HG02938 (cell line): Measurements from ENCODE around the gene GPR158.
"Not testable (repeated sequence)": the region's sequence is repeated elsewhere in the genome, so short reads cannot be mapped to it uniquely, and the experiment has no call there.

Experiments
- ATAC-seq: cut with Tn5 transposase; IDR thresholded peaks from one replicate; pipeline ENCODE4 v1.9.1; 2021; ENCODE audit warnings: mild to moderate bottlenecking, moderate library complexity; ENCODE audit not compliant: unreplicated experiment

Gene GPR158

DNA sequence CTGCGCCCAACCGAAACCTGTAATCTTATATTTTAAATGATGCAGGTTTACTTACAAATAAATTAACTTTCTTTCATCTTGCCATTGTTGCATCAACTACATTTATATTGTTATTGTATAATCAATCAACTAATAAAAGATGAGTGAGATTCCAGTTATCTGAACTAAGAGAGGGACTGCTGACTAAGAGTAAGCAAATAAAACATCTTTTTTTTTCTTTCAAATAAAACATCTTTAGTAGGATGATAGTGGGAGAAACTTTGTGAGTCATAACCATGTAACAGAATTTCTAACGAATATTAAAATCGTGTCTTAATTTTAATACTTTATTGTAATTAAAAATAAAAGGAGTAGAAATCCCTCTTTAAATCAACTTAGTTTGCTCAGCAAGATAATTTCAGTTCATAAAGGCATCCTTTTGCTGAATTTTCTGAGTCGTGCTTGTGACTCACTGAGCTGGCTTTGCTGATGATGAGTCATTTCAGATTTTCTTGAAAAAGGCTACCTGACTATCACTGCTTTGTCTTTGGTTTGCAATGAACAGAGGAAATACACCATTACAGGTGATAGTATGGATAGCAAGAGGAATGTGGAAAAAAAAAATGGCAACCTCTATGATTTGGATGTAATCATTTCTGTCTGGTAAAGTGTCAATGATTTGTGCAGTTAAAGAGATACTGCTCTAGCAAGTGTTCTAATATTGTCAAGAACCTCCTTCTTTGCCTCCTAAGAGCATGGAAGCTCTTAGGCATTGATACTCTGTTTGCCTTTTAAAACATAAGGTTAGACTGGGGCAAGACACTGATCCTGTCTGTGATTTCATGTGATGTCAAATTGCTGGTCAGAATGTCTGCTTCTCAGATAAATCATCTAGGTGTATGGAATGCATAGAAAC, 119.5 kb downstream of the GPR158 start:
- ATAC-seq = no peak

DNA sequence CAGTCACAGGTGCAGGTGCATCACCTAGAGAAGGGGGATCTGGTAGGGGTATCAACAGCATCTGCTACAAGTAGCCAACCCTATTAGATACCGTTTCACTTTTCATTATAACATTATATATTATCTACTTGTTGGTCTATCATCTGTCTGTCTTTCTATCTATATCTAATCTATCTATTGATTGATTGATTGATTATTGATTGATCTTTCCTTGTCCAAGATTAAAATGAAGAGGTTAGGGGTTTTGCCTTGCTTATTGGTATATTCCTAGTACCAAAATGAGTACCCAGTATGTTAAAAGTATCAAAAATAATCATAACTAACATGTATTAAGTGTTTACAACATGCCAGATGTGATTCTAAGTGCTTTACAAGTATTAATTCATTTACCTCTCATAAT, 121.5 kb downstream of the GPR158 start:
- ATAC-seq = no peak

DNA sequence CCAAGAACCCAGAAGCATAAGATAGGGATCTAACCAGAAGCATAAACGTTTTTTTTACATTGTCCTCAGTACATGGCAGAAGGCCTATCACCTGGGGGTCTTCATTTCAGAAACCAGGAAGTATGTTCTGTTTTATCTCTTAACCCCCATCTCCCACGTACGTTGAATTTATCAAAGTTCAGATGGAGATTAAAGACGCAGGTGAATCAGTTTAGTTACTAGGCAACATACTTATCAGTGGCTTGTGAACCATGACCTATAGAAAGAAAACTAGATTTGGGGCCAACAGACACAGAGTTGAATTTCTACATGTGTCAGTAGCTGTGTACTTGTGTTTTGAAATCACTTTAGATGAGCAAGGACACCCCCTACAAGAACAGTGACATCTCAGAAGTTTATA, 122.7 kb downstream of the GPR158 start:
- ATAC-seq = no peak

DNA sequence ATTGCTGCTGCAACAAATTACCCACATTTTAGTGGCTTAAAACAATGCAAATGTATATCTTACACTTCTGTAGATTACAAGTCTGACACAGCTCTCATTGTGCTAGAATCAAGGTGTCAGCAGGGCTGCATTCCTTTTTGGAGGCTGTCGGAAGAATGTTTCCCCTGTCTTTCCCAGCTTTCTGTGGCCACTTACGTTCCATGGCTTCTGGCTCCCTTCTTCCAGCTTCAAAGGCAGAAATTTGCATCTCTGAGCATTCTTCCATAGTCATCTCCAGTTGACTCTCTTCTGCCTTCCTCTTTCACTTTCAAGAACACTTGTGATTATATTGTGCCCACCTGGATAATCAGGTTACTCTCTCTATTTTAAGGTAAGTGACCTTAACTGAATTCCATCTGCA, 125.3 kb downstream of the GPR158 start:
- ATAC-seq = no peak

DNA sequence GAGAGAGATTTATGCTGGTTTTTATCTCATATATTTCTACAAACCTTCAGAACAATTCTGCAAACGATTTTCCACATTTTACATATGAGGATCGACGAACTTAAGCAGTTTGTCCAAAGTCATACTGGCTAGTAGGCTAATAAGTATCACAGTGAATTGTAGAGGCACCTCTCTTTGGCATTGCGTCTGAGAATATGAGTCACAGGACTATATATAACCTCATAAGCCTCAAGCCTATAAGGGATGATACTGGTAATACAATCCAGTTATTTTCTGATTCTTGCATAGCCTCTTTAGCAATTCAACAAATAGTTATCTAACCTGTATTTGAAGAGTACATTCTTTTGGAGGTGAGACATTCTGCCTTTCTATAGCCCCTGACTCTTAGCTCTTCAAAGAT, 129.8 kb downstream of the GPR158 start:
- ATAC-seq = no peak

DNA sequence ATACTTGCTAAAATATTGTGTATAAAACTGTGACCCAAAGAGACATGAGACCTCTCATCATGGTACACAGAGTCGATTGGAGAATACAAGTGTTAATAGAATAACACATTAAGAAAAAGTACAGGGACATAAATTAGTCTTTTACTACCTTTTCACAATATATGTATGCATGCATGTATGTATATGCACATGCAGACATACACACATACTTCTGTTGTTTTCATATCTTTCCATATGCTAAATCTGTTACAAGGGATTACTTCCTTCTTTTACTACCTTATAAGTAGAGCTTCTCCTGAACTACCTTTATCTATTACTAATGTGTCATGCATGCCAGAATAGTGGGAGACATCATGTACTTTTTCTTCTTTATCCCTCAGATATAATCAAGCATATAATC, 131.6 kb downstream of the GPR158 start:
- ATAC-seq = no peak

DNA sequence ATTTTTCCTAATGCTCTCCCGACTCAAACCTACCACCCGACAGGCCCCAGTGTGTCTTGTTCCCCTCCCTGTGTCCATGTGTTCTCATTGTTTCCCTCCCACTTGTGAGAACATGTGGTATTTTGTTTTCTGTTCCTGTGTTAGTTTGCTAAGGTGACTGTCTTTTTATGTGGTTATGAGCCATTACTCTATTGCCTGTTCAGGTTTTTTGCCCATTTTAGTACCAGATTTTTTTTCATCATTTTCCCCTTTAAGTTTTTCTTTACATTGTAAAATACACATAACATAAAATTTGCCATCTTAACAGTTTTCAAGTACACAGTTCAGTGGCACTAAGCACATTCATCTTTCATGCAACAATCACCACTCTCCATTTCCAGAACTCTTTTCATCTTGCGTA, 133.5 kb downstream of the GPR158 start:
- ATAC-seq = no peak

DNA sequence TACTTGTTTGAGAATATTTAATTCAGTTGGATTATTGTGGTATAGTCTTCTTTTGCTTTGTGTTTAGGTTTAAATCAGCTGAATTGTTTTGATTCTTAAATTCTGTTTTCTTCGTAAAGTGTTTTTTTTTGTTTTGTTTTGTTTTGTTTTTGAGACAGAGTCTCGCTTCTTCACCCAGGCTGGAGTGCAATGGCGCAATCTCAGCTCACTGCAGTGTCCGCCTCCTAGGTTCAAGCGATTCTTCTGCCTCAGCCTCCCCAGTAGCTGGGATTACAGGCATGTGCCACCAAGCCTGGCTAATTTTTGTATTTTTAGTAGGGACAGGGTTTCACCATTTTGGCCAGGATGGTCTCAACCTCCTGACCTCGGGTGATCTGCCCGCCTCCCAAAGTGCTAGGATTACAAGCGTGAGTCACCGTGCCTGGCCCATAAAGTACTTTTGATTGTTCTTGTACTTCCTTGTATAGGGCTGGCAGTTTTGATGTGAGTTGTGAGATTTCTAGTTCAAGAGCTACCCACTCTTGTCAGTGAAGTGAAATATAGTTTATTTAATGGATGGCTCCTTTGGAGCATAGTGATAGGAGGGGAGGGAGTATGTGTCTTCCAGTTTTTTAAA, 142.9 kb downstream of the GPR158 start:
- ATAC-seq = not testable (repeated sequence)

DNA sequence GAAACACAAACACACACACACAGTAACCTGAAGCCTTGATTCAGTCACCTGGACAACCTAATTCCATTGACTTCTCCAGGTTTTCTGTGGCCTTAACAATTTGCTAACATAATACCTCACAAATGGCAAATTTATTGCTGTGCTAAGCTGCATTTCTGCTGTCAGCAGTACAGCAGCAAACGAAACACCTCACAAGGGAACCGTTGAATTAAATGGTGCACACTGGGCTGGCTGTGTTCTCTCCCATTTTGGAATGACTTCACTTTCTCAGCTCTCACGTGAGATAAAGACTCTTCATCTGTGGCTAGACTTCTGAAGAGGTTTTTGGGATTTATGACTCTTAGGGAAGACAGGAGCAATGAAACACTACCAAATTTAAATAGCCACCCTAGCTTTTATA, 152.5 kb downstream of the GPR158 start:
- no peak for ATAC-seq

DNA sequence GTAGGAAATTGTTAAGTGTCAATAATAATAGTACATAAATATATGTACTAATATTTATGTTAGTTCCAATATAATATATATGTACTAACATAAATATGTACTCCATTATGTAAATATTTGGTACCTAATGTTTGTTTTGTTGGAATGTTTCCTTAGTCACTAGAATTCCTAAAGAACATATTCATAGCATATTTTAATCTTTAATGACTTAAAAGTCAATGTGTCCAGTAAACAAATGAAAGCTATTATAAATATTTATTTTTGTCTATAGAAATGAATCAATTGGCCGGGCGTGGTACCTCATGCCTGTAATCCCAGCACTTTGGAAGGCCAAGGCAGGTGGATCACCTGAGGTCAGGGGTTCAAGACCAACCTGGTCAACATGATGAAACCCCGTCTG, 153.6 kb downstream of the GPR158 start:
- ATAC-seq = no peak

DNA sequence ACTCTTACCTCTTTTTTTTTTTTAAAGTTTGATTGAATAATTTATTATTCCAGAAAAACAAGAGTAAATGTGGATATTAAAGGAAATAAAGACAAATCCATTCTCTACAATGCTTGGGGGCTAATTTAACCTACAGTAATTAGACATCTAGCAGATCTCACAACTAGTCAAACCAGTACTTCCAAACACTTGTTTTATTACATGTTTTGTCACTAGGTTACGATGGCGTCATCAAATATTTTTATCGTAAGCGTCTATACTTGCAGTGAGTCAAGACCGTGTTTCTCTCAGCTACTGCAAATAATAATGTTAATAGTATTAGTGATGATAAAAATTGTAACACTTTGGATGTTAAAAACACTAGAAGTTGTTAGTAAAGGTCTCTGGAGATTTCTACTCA, 154.8 kb downstream of the GPR158 start:
- ATAC-seq = not testable (repeated sequence)

DNA sequence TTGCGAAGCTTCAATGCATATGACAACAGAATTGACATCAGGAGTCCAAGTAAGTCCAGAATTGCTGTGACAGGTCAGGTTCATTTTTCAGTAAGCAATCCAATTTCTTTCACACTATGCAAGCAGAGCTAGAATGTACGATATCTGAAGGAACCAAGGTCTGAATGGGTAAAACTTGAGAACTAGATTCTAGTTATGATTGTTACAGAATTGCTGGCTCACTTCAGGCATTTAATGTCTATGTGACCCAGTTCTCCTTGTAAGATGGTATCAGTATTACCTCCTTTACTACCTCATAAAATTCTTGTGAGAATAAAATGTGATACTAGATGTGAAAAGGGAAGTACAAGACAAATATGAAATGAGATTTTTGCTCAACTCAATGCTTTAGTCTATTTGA, 159.6 kb downstream of the GPR158 start:
- ATAC-seq = no peak

DNA sequence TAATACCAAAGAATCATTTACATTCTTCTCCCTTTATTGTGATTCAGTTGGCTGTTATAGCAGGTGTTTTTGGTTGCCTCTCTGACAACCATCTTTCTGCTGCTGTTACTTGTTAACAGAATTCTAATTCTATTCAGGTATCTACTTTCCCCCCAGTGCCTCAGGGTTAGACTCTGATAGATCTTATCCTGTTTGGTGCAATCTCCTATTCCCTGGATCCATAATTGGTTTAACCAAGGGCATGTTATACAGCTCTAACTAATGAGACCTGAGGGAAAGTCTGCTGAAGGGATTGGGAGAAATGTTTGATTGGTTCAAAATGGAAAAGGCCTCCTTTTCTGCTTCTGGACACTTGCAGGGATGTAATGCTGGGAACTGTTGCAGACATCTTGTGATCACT, 161.5 kb downstream of the GPR158 start:
- no peak for ATAC-seq

DNA sequence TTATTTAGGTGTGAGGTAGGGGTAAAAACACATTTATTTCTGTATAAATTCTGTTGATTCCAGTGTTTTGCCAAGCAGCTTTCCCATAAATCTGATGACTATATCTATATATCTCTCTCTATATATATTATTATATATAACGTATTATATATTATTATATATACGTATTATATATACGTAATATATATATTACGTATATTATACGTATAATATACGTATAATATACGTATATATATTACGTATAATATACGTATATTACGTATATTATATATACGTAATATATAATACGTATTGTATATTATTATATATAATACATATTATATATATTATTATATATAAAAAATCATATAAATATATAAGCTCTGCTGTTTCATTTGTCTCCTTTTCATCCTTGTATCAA, 163.5 kb downstream of the GPR158 start:
- no peak for ATAC-seq

DNA sequence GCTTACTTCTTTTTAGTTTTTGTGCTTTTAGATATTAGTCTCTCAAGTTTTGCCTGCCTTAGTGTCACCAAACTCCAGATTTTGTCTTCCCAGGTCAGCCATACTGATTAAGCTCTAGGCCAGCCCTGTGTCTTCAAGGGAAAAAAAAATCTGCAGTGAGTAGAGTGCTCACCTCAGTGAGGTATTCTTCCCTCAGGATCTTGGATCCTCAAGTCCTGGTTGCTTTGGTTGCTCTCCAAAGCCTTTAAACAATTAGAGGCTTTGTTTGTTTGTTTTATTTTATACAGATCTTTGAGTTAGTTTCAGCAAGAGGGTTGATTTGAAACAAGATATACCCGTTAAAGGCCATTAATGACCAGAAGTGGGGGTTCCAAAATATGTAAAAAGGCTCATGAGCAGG, 165.2 kb downstream of the GPR158 start:
- ATAC-seq = no peak

DNA sequence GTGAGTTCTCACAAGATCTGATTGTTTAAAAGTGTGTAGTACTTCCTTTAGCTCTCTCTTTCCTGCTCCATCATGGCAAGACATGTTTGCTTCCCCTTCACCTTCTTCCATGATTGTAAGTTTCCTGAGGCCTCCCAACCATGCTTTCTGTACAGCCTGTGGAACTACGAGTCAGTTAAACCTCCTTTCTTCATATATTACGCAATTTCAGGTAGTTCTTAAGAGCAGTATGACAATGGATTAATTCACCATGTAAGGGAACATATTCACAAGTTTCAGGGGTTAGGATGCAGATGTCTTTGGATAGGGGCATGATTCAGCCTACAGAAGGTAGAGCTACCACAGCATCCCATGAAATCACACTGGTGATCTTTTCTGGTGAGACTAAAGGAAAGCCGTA, 174.7 kb downstream of the GPR158 start:
- no peak for ATAC-seq

DNA sequence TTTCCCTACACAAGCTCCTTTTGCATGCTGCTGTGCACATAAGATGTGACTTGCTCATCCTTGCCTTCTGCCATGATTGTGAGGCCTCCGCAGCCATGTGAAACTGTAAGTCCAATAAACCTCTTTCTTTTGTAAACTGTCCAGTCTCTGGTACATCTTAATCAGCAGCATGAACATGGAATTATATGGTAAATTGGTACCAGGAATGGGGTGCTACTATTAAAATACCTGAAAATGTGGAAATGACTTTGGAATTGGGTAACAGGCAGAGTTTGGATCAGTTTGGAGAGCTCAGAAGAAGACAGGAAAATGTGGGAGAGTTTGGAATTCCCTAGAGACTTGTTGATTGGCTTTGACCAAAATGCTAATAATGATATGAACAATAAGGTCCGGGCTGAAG, 181.8 kb downstream of the GPR158 start:
- ATAC-seq = no peak

DNA sequence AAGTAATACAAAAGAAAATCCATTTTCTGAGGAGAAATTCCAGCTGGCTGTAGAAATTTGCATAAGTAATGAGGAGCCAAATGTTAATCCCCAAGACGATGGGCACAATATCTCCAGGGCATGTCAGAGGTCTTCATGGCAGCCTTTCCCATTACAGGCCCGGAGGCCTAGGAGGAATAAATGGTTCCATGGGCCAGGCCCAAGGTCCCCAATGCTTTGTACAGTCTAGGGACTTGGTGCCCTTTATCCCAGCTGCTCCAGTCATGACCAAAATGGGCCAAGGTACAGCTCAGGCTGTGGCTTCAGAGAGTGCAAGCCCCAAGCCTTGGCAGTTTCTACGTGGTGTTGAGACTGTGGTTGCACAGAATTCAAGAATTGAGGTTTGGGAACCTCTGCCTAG, 182.5 kb downstream of the GPR158 start:
- ATAC-seq = no peak

DNA sequence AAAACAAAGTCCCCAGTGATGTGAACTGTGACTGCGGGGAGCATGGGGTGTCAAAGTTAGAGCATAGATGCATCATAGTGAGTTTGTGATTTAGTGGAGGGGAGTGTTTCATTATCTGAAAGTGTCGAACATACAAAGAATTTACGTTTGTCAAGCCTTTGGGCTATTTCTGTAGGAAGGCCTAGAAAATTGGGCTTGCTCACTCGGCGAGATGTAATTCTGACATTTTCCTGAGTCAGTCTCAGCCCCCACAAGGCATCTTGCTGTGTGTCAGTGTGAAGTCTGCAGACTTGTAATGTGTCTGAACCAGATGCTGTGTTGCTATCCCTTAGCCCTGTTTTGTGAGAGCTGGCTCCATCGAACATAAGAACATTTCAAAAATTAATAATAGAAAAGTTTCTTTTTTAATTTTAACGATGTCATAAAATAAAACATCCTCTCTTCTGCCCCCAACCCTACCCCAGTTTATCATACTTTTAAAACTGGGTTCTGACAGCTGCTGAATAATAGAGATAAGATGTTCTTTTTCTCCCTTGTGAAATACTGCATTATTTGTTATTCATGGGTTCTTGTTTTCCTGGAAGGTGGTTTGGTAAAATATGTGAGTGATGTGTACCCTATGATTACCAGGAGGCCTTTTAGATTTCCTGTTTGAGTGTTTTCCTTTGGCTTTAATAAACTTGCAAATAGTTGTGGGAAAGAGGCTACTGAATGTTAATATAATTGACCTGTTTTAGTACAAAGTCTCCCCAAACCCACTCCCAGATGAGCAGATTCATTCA, 207.4 kb downstream of the GPR158 start:
- ATAC-seq = no peak

DNA sequence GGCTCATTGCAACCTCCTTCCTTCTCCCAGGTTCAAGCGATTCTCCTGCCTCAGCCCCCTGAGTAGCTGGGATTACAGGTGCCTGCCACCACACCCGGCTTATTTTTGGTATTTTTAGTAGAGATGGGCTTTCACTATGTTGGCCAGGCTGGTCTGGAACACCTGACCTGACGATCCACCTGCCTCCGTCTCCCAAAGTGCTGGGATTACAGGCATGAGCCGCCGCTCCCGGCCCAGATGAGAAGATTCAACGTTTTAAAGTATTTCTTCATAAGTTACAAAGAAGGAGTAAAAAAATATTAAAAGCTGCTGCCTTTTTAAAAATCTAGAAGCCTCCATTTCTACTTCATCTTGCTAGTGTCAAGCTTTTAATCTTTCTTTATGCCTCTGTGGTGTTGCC, 208.1 kb downstream of the GPR158 start:
- not testable (repeated sequence) for ATAC-seq

DNA sequence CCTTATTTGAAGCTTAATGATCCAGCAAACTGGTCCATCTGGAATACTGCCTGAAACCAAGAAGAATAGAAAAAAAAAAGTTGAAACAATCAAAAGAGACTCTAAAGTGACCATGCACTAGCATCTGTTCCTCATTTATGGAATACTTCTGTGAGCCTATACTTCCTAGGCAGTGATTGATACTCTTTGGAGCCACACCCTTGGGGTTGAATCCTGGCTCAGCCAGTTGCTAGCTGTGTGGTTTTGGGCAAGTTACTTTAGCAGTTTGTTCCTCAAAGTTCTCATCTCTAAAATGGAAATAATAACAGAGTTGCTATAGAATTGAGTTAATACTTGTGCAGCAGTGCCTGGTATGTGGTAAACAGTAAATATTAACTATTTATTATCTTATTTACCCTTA, 208.9 kb downstream of the GPR158 start:
- no peak for ATAC-seq

DNA sequence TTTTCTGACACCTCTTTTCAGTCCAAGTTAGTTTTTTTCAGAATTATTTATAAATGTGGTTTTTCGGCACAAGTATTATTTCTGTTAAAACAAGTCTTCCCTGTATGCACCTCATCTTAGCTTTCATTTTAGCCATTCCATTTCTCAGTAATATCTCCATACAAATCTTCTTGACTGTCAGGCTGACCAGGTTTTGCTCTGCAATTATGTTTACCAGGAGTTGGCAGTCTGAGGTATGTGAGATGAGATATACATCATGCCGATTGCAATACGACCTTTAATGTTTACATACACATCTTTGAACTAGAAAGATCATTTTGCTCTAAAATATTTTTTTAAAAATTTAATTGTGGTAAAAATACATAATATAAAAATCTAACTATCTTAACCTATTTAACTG, 209.8 kb downstream of the GPR158 start:
- no peak for ATAC-seq
